Endodermal cell (in vitro differentiated cells): Measurements from ENCODE around the gene IGFBP6. TPM values are rescaled to one million over a fixed set of nuclear protein-coding genes. Genes with fewer than 3 reads are reported as not detected.

Source experiments
- DNase-seq: peaks from one replicate; pipeline ENCODE4 v3.0.0-alpha.2; 2017
- H3K27ac ChIP-seq: 2 replicates; pipeline ENCODE4 v1.5.1; 2013; ENCODE audit warnings: mild to moderate bottlenecking, low read depth, low read length, moderate library complexity
- H3K27me3 ChIP-seq: 2 replicates; pipeline ENCODE4 v1.6.1; 2013; ENCODE audit warnings: mild to moderate bottlenecking, low read length, moderate library complexity; ENCODE audit not compliant: insufficient read depth, control insufficient read depth, poor library complexity, severe bottlenecking
- H3K36me3 ChIP-seq: 2 replicates; pipeline ENCODE4 v1.7.0; 2013; ENCODE audit warnings: mild to moderate bottlenecking, low read length, moderate library complexity; ENCODE audit not compliant: control insufficient read depth, insufficient read depth
- H3K4me1 ChIP-seq: one replicate; pipeline ENCODE4 v1.7.0; 2013; ENCODE audit warnings: low read length; ENCODE audit not compliant: control insufficient read depth, insufficient read depth
- H3K4me3 ChIP-seq: 2 replicates; pipeline ENCODE4 v1.5.1; 2013; ENCODE audit warnings: mild to moderate bottlenecking, low read length, moderate library complexity
- H3K9ac ChIP-seq: 2 replicates; pipeline ENCODE4 v1.6.1; 2013; ENCODE audit warnings: mild to moderate bottlenecking, low read length, moderate library complexity; ENCODE audit not compliant: poor library complexity, severe bottlenecking; ENCODE audit errors: extremely low read depth
- H3K9me3 ChIP-seq: 2 replicates; pipeline ENCODE4 v1.6.1; 2013; ENCODE audit warnings: mild to moderate bottlenecking, low read length, moderate library complexity; ENCODE audit not compliant: control insufficient read depth
- H3K27ac Mint-ChIP-seq: 2 replicates; pipeline ENCODE4 v1.8.0; 2020; ENCODE audit warnings: mixed read lengths
- H3K27me3 Mint-ChIP-seq: 2 replicates; pipeline ENCODE4 v1.8.0; 2021; ENCODE audit warnings: mild to moderate bottlenecking, mixed read lengths; ENCODE audit not compliant: insufficient read depth
- H3K36me3 Mint-ChIP-seq: 2 replicates; pipeline ENCODE4 v1.8.0; 2020; ENCODE audit warnings: low read depth, mixed read lengths
- H3K4me1 Mint-ChIP-seq: 2 replicates; pipeline ENCODE4 v1.8.0; 2020; ENCODE audit warnings: mixed read lengths
- H3K4me3 Mint-ChIP-seq: 2 replicates; pipeline ENCODE4 v1.8.0; 2020; ENCODE audit warnings: mild to moderate bottlenecking, moderate library complexity, mixed read lengths
- H3K9me3 Mint-ChIP-seq: 2 replicates; pipeline ENCODE4 v1.8.0; 2020; ENCODE audit warnings: mild to moderate bottlenecking, mixed read lengths
- WGBS, 2 experiments: methylation state at CpG; one replicate each; pipeline versions ENCODE4 v1.1.5 to v1.1.7; 2013; ENCODE audit warnings: missing lambda C conversion rate in 2 of 2, mixed read lengths in 1 of 2; ENCODE audit not compliant: insufficient coverage in 1 of 2, insufficient read length in 1 of 2; 5-methylcytosine and 5-hydroxymethylcytosine counted together
- total RNA-seq, 2 donors: library from RNA; stranded (reverse); fragmentation: NEBNext Ultra II Directional in 1 of 2; extraction: Animal tissue kit (Norgen Biotek cat#: 25700) in 1 of 2; gene quantifications; 2 replicates in 1 of 2; 3 replicates in 1 of 2; pipeline ENCODE4 v1.2.1, GENCODE V29; 2021
- TF ChIP-seq, protein P1 (sequence below): fragments of 200-600 bp; sonication (generic); conservative IDR thresholded peaks from 2 replicates; pipeline ENCODE4 v1.5.0; 2021; ENCODE audit warnings: antibody characterized with exemption, mild to moderate bottlenecking

Gene IGFBP6
- total RNA-seq, 2 donors from 2014 or later, result 21.7 to 48.4 TPM

DNA sequence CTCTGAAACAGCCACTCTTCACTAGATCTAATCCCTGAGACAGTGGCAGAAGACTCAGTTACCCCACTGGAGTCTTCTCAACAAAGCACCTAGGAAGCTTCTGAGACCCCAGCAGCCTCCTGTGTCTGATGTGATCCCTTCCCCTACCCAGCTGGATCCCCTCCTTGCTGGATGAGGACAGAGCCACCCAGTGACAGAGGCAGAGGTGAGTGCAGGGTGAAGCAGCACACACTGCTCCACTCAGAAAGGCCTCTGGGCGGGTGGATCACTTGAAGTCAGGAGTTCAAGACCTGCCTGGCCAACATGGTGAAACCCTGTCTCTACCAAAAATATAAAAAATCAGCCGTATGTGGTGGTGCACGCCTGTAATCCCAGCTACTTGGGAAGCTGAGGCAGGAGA lies 21.0 kb upstream of the IGFBP6 start:
- no peak for DNase-seq
- Histone ChIP-seq H3K9ac (no peak overlapping the region), H3K27ac (no peak overlapping the region), H3K4me3 (no peak overlapping the region), H3K9me3 (no peaks in the 10 kb centered on the region), H3K4me1 (peaks cover 7% of the 10 kb centered on the region), H3K27me3 (peaks cover 11% of the 10 kb centered on the region), H3K36me3 (peaks cover 42% of the 10 kb centered on the region)
- WGBS, 2 experiments, result 75 to 91% methylated on average over 1 to 3 of the region's 3 CpGs
- Mint-ChIP-seq H3K9me3 (no peaks in the 10 kb centered on the region), H3K4me3 (no peak overlapping the region), H3K27ac (no peak overlapping the region), H3K4me1 (peaks cover 23% of the 10 kb centered on the region), H3K36me3 (peaks cover 45% of the 10 kb centered on the region), H3K27me3 (peaks cover 18% of the 10 kb centered on the region)
- TF ChIP-seq, protein P1, sequence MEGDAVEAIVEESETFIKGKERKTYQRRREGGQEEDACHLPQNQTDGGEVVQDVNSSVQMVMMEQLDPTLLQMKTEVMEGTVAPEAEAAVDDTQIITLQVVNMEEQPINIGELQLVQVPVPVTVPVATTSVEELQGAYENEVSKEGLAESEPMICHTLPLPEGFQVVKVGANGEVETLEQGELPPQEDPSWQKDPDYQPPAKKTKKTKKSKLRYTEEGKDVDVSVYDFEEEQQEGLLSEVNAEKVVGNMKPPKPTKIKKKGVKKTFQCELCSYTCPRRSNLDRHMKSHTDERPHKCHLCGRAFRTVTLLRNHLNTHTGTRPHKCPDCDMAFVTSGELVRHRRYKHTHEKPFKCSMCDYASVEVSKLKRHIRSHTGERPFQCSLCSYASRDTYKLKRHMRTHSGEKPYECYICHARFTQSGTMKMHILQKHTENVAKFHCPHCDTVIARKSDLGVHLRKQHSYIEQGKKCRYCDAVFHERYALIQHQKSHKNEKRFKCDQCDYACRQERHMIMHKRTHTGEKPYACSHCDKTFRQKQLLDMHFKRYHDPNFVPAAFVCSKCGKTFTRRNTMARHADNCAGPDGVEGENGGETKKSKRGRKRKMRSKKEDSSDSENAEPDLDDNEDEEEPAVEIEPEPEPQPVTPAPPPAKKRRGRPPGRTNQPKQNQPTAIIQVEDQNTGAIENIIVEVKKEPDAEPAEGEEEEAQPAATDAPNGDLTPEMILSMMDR, result no peak

DNA sequence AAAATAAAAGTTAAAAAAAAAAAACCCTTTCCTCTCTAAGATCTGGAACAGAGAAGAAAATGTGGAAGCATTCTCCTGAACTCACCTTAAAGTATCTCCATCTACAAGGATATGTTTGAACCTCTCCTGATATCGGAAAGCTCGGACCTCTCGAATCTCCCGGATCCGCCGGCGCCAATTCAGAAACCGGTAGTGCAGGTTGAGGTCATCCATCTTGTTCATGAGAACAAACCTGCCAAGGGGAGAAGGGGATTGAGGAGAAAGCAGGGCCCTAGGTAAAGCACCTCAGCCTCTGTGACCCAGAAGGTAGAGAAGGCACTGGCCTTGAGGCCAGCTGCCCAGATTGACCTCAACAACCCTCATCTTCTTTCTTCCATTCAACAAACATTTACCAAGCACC lies 20.4 kb upstream of the IGFBP6 start:
- Histone ChIP-seq H3K9me3 (no peaks in the 10 kb centered on the region), H3K9ac (no peak overlapping the region), H3K36me3 (peaks cover 42% of the 10 kb centered on the region), H3K4me3 (no peak overlapping the region), H3K27me3 (peaks cover 15% of the 10 kb centered on the region), H3K4me1 (peaks cover 6% of the 10 kb centered on the region), H3K27ac (no peak overlapping the region)
- Mint-ChIP-seq H3K9me3 (no peaks in the 10 kb centered on the region), H3K27ac (no peak overlapping the region), H3K36me3 (peaks cover 43% of the 10 kb centered on the region), H3K27me3 (peaks cover 24% of the 10 kb centered on the region), H3K4me1 (peaks cover 19% of the 10 kb centered on the region), H3K4me3 (no peak overlapping the region)
- peak; percentile 35 for DNase-seq
- WGBS, 2 experiments, result 94 to 99% methylated on average over 8 of the region's 8 CpGs
- TF ChIP-seq, protein P1, result no peak

DNA sequence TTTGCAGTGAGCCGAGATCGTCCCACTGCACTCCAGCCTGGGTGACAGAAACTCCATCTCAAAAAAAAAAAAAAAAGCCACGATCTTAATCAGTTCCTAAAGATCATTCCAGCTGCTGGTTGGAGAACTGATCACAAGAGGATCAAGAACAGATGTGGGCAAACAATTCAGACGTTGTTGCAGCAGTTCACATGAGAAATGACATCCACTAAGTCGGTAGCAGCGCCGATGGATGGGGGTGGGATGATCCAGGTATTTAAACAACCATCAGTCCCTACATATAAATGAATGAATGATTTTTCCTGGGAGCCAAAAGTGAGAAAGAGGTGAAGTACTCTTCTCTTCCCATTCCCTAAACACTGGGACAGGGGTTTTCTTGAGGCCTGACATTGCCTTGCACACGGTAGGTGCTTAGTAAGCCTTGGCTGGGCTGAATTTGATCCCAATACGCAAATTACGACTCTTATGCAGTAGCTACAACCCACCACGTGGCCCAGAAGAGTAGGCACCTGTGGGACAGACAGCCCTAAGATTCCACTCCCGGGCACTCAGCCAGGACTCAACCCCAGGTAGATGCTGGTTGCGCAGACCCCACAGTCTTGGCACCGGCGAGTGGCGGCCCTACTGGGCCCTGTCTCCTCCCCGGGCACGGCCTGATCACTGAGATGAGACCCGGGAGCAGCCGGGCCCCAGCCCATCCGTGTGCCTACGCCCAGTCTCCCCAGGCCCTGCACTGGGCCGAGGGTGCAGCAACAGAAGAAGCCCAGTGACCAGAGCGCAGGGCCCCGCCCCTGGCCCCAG lies 18.8 kb upstream of the IGFBP6 start:
- Mint-ChIP-seq H3K9me3 (peaks cover 2% of the 10 kb centered on the region), H3K27me3 (peaks cover 40% of the 10 kb centered on the region), H3K36me3 (peaks cover 36% of the 10 kb centered on the region), H3K27ac (peak overlapping the region; percentile 58), H3K4me1 (peaks cover 6% of the 10 kb centered on the region), H3K4me3 (peak overlapping the region; percentile 64)
- TF ChIP-seq, protein P1, result peak; percentile 27
- peak overlapping the region; percentile 87 for H3K4me3 ChIP-seq
- WGBS, 2 experiments, result 30 to 43% methylated on average over 8 to 25 of the region's 25 CpGs
- peaks cover 15% of the 10 kb centered on the region for H3K27me3 ChIP-seq
- H3K4me1 ChIP-seq, result no peaks in the 10 kb centered on the region
- DNase-seq, result no peak
- no peaks in the 10 kb centered on the region for H3K9me3 ChIP-seq
- peaks cover 37% of the 10 kb centered on the region for H3K36me3 ChIP-seq
- H3K9ac ChIP-seq, result peak overlapping the region; percentile 44
- H3K27ac ChIP-seq, result peak overlapping the region; percentile 66
